Stimulated activated memory B cell treated with anti-CD40 and anti-IgM and Interleukin-4, amounts not matched to agents 10 μg/mL and 1 μg/mL and 100 μg/mL, for 72 hours (primary cell): Measurements from ENCODE around the gene CYP4F12.
A peak's percentile ranks its signal among the peaks of the same experiment; 100 is the strongest.

Experiments used
- ATAC-seq: fragments of 150-1000 bp; cut with Tn5 transposase; 2 replicates; pipeline ENCODE4 v1.10.0; 2021
- H3K27ac Mint-ChIP-seq: one replicate; pipeline ENCODE4 v1.8.0; 2022; ENCODE audit warnings: mild to moderate bottlenecking, mixed read lengths
- H3K27me3 Mint-ChIP-seq: one replicate; pipeline ENCODE4 v1.8.0; 2022; ENCODE audit warnings: mixed read lengths
- H3K36me3 Mint-ChIP-seq: one replicate; pipeline ENCODE4 v1.8.0; 2022; ENCODE audit warnings: mixed read lengths
- H3K4me1 Mint-ChIP-seq: one replicate; pipeline ENCODE4 v1.8.0; 2022; ENCODE audit warnings: mixed read lengths
- H3K4me3 Mint-ChIP-seq: one replicate; pipeline ENCODE4 v1.8.0; 2022; ENCODE audit warnings: mild to moderate bottlenecking, moderate library complexity, mixed read lengths
- H3K9me3 Mint-ChIP-seq: one replicate; pipeline ENCODE4 v1.8.0; 2022; ENCODE audit warnings: mixed read lengths

Gene CYP4F12

GRCh38 chr19:15672580-15673175 is at the start of gene CYP4F12:
Gene CYP4F12 (plus strand): TSS chr19:15673087. CDS start chr19:15673530, 443 bp downstream.
- H3K27ac Mint-ChIP-seq: no peak within 1 kb of the TSS
- peak; percentile 45 for ATAC-seq

DNA sequence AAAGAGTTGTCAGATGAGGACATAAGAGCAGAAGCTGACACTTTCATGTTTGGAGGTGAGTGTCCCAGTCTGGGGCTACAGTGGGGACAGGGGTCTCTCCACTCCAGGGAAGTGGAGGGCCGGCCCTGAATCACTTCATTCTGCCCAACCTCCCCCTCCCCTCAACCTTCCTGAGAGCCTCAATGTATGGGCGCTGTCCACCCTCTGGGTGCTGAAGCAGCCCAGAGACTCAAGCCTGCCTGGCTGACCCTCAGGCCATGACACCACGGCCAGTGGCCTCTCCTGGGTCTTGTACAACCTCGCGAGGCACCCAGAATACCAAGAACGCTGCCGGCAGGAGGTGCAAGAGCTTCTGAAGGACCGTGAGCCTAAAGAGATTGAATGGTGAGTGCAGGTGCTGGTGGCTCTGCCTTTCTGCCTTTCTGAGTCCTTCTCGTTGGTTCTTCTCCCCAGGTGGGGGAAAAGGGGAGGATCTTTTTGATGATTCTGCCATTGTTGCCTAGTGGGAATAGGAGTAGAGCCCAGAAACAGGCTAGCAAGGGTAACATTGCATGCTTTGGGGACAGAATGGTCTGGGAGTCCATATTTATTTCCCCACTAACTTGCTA is 49.1 kb upstream of the CYP4F12 start:
- Mint-ChIP-seq H3K4me1 (no peaks in the 10 kb centered on the region), H3K27ac (no peak overlapping the region), H3K36me3 (no peaks in the 10 kb centered on the region), H3K27me3 (peaks cover 44% of the 10 kb centered on the region), H3K9me3 (no peaks in the 10 kb centered on the region), H3K4me3 (no peak overlapping the region)
- ATAC-seq: no peak

More at GRCh38 chr19:15672580-15673175, at the start of gene CYP4F12:
- no peaks in the 10 kb centered on the region for H3K4me1 Mint-ChIP-seq
- H3K4me3 Mint-ChIP-seq: no peak within 1 kb of the TSS
- no peaks in the 10 kb centered on the region for H3K36me3 Mint-ChIP-seq
- H3K27me3 Mint-ChIP-seq: peaks cover 6% of the 10 kb centered on the region
- peaks cover 13% of the 10 kb centered on the region for H3K9me3 Mint-ChIP-seq

DNA sequence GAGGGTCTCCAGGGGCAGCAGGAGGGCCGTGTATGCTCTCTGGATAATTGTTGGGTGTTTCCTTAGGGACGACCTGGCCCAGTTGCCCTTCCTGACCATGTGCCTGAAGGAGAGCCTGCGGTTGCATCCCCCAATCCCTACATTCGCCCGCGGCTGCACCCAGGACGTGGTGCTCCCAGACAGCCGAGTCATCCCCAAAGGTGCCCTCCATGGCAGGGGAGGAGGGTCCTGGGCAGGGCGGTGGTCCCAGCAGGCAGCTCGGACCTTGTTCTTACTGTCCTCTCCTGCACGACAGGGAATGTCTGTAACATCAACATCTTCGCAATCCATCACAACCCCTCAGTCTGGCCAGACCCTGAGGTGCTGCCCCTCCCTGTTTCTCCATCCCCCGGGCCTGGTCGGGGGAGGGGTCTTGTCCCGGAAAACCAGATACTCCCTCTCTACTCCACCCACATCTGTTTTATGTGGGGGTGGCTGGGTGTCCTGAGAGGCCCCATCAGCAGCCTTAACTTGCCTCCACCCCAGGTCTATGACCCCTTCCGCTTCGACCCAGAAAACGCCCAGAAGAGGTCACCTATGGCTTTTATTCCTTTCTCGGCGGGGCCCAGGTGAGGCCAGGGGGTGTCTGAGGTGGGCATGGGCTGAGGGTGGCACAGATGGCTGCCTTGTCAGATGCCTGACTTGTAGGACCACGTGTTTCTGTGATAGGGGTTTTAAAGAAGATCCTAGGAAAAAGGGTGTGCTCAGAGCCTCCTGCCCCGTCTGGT is 44.5 kb upstream of the CYP4F12 start:
- Mint-ChIP-seq H3K27me3 (peaks cover 18% of the 10 kb centered on the region), H3K4me3 (no peak overlapping the region), H3K9me3 (no peaks in the 10 kb centered on the region), H3K4me1 (peaks cover 7% of the 10 kb centered on the region), H3K27ac (no peak overlapping the region), H3K36me3 (no peaks in the 10 kb centered on the region)
- no peak for ATAC-seq

- ATAC-seq: peak; percentile 91
- H3K4me3 Mint-ChIP-seq: no peak overlapping the region
Observed at GRCh38 chr19:15629003-15629880, 43.6 kb upstream of the CYP4F12 start.

GRCh38 chr19:15631817-15632216 is 41.1 kb upstream of the CYP4F12 start:
- Mint-ChIP-seq H3K27ac (no peak overlapping the region), H3K4me1 (peaks cover 8% of the 10 kb centered on the region), H3K27me3 (peaks cover 12% of the 10 kb centered on the region), H3K36me3 (no peaks in the 10 kb centered on the region), H3K9me3 (no peaks in the 10 kb centered on the region), H3K4me3 (no peak overlapping the region)
- ATAC-seq: no peak

More at GRCh38 chr19:15629003-15629880, 43.6 kb upstream of the CYP4F12 start:
- H3K4me1 Mint-ChIP-seq: peaks cover 8% of the 10 kb centered on the region
- H3K27ac Mint-ChIP-seq: no peak overlapping the region
- no peaks in the 10 kb centered on the region for H3K9me3 Mint-ChIP-seq
- H3K36me3 Mint-ChIP-seq: no peaks in the 10 kb centered on the region
- H3K27me3 Mint-ChIP-seq: peaks cover 12% of the 10 kb centered on the region

DNA sequence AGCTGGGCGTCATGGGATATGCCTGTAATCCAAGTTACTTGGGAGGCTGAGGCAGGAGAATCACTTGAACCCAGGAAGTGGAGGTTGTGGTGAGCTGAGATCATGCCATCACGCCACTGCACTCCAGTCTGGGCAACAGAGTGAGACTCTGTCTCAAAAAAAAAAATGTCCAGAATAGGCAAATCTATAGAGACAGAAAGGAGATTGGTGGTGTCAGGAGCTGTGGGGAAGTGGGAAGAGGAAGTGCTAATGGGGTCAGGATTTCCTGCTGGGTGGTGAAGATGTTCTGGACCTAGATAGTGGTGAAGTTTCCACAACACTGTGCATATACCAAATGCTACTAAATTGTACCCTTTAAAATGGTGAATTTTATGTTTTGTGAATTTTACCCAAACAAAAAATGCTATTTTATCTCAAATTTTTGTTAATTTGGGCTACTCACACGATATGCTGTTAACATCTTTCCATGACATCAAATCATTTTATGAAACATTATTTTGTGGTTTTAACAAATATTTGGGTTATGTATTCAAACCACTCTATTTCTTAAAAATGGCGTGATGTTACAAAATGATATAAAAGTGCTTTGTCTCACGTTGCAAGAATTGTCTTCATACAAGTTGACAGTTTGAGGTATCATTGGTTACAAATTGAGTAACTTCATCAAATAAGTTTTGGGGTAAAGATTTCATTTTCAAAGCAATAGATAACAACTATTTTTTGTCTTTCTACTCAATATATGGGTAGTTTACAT is 39.6 kb upstream of the CYP4F12 start:
- Mint-ChIP-seq H3K4me1 (peaks cover 8% of the 10 kb centered on the region), H3K27me3 (peaks cover 14% of the 10 kb centered on the region), H3K27ac (no peak overlapping the region), H3K9me3 (no peaks in the 10 kb centered on the region), H3K4me3 (no peak overlapping the region), H3K36me3 (no peaks in the 10 kb centered on the region)
- peak; percentile 57 for ATAC-seq

DNA sequence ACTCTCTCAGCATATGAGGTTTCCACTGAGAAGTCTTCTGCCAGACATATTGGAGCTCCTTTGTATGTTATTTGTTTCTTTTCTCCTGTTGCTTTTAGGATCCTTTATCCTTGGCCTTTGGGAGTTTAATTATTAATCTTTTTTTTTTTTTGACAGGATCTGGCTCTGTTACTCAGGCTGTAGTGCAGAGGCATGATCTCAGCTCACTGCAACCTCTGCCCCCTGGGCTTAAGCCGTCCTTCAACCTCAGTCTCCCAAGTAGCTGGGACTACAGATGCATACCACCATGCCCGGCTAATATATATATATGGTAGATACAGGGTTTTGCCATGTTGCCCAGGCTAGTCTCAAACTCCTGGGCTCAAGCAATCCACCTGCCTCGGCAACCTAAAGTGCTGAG is 38.8 kb upstream of the CYP4F12 start:
- Mint-ChIP-seq H3K4me1 (peaks cover 8% of the 10 kb centered on the region), H3K27me3 (peaks cover 7% of the 10 kb centered on the region), H3K36me3 (no peaks in the 10 kb centered on the region), H3K9me3 (no peaks in the 10 kb centered on the region), H3K4me3 (no peak overlapping the region), H3K27ac (no peak overlapping the region)
- no peak for ATAC-seq

DNA sequence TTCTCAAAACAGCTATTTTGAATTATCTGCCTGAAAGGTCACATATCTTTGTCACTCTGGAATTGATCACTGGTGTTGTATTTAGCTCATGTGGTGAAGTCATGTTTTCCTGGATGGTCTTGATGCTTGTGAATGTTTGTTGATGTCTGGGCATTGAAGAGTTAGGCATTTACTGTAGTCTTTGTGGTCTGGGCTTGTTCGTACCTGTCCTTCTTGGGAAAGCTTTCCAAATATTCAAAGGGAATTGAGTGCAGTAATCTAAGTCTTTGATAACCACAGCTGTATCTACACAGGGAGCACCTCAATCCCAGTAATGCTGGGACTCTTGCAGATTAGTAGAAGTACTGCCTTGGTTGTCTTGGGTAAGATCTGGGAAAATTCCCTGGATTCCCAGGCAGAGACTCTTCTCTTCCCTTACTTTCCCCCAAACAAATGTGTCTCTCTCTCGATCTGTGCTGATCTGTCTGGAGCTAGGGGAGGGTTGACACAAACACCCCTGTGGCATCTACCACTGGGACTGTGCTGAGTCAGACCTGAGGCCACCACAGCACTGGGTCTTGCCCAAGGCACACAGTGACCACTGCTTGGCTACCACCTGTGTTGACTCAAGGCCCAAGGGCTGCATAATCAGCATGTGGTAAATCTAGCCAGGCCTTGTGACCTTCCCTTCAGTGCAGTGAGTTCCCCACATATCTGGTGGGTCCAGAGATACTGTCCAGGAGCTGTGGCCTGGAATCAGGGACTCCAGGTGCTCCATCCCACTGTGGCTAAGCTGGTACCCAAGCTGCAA is 37.7 kb upstream of the CYP4F12 start:
- H3K27ac Mint-ChIP-seq: no peak overlapping the region
- no peak overlapping the region for H3K4me3 Mint-ChIP-seq
- peaks cover 10% of the 10 kb centered on the region for H3K4me1 Mint-ChIP-seq
- no peaks in the 10 kb centered on the region for H3K36me3 Mint-ChIP-seq
- peaks cover 13% of the 10 kb centered on the region for H3K27me3 Mint-ChIP-seq
- H3K9me3 Mint-ChIP-seq: no peaks in the 10 kb centered on the region
- ATAC-seq: peak; percentile 16

DNA sequence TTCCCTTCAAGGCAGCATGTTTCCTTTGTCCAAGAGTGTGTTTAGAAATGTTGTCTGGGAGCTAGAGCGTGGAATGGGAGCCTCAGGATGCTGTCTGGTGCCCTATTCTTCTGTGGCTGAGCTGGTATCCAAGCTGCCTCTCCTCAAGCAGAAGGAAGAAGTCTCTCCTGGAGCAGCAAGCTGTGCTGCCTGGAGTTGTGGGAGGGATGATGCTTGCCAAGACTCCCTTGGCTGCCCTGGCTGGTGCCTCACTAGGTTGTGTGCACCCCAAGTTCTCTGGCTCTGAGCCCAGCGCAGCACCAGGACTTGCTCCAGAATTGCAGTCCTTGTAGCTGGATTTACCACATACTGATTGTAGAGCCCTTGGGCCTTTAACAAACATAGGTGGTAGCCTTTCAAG is 36.9 kb upstream of the CYP4F12 start:
- ATAC-seq: no peak
- Mint-ChIP-seq H3K4me3 (no peak overlapping the region), H3K27ac (no peak overlapping the region), H3K4me1 (peaks cover 17% of the 10 kb centered on the region), H3K27me3 (peaks cover 17% of the 10 kb centered on the region), H3K9me3 (no peaks in the 10 kb centered on the region), H3K36me3 (no peaks in the 10 kb centered on the region)

DNA sequence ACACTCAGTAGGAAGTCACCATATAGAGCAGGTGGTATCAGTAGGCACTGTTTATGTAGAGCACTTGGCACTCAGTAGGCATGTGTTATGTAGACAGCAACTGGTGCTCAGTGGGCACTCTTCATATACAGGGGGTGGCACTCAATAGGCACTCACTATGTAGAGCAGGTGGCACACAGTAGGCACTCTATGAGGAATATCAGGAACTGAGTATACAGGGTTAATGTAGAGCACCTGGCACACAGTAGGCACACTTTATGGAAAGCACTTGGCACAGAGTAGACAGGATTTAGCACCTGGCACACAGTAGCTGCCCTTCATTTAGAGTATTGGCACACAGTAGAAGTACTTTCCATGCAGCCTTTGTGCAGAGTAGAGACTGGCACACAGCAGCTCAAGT is 33.3 kb upstream of the CYP4F12 start:
- Mint-ChIP-seq H3K4me1 (peaks cover 30% of the 10 kb centered on the region), H3K36me3 (no peaks in the 10 kb centered on the region), H3K27me3 (peaks cover 26% of the 10 kb centered on the region)

DNA sequence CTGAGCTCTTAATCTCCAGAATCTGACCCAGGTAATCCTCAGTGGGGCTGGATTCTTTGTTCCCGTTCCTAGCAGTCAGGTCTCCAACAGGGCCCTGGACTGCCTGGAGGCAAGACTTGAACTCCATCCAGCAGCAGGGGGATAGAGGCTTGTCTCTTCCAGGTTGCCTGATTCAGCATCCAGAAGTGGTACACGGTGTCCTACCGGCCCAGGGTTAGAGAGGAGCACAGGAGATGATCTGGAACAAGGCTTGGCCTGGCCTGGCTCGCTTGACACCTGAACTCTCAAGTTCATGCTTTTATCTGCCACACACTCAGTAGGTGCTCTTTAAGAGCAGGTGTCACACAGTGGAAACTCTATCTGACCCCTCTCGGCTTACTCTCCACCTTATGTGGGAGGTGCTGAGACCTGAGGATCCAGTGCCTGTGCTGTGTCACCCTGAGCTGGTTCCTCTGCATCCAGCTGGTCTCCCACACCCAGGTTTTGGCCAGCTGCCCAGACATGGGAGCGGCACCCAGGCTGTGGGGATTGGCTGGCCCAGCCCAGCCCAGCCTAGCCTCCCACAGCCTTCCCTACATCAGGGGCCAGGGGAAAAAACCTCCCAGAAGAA is 32.5 kb upstream of the CYP4F12 start, which contains the start of gene CYP4F3:
Gene CYP4F3, plus strand, starts transcription at position 604 of the 610 bp plus-strand sequence. CDS start 519 bp downstream, outside the sequence.
- peaks cover 13% of the 10 kb centered on the region for H3K9me3 Mint-ChIP-seq
- no peaks in the 10 kb centered on the region for H3K36me3 Mint-ChIP-seq
- ATAC-seq: no peak
- peaks cover 30% of the 10 kb centered on the region for H3K4me1 Mint-ChIP-seq
- H3K4me3 Mint-ChIP-seq: no peak within 1 kb of the TSS
- H3K27me3 Mint-ChIP-seq: peaks cover 26% of the 10 kb centered on the region
- no peak within 1 kb of the TSS for H3K27ac Mint-ChIP-seq

More for the DNA sequence above, 33.3 kb upstream of the CYP4F12 start:
- peaks cover 13% of the 10 kb centered on the region for H3K9me3 Mint-ChIP-seq
- ATAC-seq: no peak
- no peak overlapping the region for H3K27ac Mint-ChIP-seq
- H3K4me3 Mint-ChIP-seq: no peak overlapping the region

- H3K4me1 Mint-ChIP-seq: peaks cover 30% of the 10 kb centered on the region
- H3K27me3 Mint-ChIP-seq: peaks cover 26% of the 10 kb centered on the region
- no peaks in the 10 kb centered on the region for H3K36me3 Mint-ChIP-seq
- no peak overlapping the region for H3K4me3 Mint-ChIP-seq
- no peak for ATAC-seq
- no peak overlapping the region for H3K27ac Mint-ChIP-seq
- peaks cover 13% of the 10 kb centered on the region for H3K9me3 Mint-ChIP-seq
Observed at GRCh38 chr19:15640904-15641597, 31.8 kb upstream of the CYP4F12 start.

- Mint-ChIP-seq H3K4me1 (peaks cover 30% of the 10 kb centered on the region), H3K27me3 (peaks cover 26% of the 10 kb centered on the region), H3K27ac (no peak overlapping the region), H3K4me3 (no peak overlapping the region), H3K36me3 (no peaks in the 10 kb centered on the region), H3K9me3 (peaks cover 13% of the 10 kb centered on the region)
- ATAC-seq: peak; percentile 86
Observed at GRCh38 chr19:15641901-15642491, 30.9 kb upstream of the CYP4F12 start.
